Activated effector memory CD4-positive, alpha-beta T cell treated with anti-CD3 and anti-CD28 coated beads, Interleukin-2, amount 50 U/mL, for 16 hours (primary cell): ENCODE results near the gene PLPP7.
"Not testable (repeated sequence)": the region's sequence is repeated elsewhere in the genome, so short reads cannot be mapped to it uniquely, and the experiment has no call there.

Source experiments
- DNase-seq: peaks from one replicate; pipeline ENCODE4 v3.0.0-alpha.2; 2020

Gene PLPP7

DNA sequence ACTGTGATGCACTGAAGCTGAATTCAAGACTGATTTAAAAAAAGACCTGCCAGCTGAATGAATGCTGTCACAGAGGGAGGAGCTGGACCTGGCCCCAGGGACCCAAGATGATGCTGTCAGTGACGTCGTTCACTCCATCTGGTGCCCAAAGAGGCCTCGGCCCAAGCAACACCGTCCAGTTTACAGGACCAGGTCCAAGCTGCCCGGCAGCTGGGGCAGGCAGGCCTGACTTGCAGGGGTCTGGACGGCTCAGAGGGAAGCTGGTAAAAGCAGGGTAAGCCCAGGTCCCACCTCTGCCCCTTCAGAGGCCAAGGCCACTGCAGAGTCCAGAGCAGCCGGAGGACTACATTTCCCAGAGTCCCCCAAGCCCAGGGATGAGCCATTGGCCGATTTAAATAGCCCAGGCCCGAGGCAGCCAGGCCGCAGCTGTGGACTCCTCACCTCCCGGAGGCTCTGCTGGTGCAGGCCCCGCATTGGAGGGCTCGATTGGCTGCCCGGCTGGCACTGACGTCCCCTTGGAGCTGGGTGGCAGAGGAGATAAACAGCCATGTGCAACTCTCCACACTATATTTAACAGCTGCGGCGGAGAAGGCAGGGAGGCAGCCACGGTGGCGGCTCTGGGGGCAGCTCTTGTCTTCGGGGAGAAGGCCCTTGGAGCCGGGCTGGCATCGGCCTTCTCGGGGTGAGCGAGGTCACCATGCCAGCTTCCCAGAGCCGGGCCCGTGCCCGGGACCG, at the start of gene PLPP7:
PLPP7 (plus strand) TSS at position 423 of the 735 bp plus-strand sequence; CDS start at position 698, 275 bp downstream.
- DNase-seq = no peak

DNA sequence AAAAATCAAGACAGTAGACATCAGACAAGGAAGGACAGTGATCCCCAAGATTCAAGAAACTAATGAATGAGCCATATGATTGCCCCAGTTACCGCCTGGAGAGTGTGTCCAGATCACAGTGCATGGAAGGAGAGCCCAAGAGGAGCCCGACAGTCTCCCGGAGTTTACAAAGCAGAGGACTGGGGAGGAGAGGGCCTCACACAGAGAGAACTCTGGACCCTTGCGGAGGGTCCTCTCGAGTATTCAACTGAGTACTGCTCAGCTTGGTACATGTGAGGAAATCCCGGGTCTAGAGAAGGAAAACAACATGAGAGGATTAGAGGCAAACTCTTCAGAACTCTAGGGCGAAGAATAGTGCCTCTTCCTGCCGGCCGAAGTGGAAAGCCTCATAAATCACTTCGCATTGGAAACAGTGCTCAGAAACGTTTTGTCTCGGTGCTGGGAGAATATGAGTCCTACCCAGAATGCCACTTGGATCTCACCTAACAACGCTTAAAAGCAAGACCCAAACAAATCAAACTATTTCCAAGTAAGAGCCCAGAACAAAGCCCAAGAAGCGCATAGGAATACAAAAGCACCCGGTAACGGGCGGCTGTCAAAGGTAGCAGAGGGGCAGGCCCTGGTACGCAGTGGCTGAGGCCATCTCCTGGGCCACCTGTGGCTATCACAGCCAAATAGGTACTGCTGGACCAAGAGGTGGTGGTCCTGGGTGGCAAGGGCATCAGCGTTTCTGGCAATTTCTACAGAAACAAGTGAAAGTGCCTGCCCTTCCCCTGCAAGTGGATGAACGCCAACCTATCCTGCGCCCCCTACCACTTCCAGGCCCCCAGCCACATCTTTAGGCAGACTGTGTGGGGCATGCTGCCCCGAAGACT, 49.2 kb upstream of the PLPP7 start:
- DNase-seq = no peak

DNA sequence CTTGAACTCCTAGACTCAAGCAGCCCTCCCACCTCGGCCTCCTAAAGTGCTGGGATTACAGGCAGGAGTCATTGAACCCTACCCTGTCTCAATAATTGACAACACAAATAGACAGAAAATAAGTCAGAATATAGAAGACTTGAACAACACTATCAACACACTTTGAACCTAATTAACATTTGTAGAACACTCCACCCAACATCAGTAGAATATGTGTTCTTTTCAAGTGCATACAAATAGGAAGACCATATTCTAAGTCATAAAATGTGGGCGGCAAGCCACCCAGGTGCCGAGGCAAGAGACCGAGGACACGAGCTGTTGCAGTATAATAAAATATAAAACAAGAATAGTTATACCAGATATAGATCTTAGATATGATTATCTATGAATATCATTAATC, 45.2 kb upstream of the PLPP7 start:
- DNase-seq = not testable (repeated sequence)

DNA sequence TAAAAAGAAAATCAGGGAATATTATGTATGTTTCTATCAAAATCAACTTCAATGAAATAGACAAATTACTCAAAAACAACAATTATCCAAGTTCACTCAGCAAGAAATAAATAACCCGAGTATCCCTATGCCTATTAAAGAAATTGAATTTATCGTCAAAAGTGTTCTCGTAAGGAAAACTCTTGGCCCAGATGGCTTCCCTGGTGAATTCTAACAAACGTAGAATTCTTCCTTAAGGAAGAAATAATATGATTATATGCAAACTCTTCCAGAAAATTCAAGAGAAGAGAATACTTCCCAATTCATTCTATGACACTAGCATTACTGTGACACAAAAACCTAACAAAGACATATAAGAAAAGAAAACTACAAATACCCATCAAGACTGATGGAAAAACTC, 42.9 kb upstream of the PLPP7 start:
- DNase-seq = no peak

DNA sequence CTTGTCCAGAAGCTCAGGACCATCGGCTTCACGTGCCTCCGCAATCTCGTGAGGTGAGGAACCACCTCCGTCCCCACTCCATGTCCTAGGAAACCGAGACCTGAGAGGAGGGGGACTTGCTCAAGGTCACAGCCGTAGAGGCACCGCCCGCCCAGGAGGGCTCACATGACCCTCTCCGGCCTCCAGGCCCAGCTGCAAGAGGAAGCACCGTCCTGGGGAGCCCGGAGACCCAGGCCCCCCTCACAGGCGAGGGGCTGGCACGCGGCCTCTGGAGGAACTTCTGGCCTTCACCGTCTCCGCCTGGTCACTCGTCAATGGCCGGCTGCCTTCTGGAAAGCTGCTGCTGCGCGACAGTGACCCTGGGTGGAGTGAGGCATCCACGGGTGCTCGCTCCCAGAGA, 37.4 kb upstream of the PLPP7 start:
- no peak for DNase-seq

DNA sequence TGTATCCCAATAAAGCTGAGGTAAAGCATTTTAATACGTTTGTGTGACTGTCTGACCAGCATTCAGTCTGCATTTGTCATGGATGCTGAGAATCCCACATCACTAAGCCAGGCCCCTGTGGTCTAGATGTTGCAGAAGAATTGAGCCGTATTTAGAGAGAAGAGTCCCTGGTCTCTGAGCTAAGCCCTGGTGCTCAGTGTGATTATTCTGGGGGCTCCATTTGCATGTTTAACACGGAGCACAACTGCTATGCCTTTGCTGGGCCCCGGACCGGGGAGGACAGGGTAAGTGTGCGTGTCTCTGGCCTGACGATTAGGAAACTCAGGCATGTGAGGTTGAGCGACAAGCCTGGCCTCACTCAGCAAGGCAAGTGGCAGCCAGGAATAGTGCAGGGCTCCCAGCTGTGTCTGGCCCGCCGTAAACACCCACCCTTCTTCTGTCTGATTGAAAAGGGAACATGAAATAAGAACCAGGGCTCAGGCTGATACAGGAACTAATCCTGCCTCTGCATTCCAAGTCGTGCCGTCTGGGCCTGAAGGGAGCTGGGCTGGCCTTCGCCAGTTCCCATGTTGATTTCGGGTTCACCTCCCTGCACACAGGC, 35.5 kb upstream of the PLPP7 start:
- no peak for DNase-seq

DNA sequence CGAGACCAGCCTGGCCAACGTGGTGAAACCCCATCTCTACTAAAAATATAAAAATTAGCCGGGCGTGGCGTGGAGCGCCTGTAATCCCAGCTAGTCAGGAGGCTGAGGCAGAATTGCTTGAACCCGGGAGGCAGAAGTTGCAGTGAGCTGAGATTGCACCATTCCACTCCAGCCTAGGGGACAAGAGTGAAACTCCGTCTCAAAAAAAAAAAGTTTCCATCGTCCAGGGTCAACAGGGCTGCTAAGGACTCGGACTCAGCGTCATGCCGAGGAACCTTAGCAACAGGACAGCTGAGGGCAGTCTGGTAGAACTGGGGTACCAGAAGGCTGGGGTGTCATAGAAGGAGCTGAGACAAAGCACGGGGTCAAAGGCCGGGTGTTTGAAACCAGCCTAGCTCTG, 34.9 kb upstream of the PLPP7 start:
- DNase-seq = no peak

DNA sequence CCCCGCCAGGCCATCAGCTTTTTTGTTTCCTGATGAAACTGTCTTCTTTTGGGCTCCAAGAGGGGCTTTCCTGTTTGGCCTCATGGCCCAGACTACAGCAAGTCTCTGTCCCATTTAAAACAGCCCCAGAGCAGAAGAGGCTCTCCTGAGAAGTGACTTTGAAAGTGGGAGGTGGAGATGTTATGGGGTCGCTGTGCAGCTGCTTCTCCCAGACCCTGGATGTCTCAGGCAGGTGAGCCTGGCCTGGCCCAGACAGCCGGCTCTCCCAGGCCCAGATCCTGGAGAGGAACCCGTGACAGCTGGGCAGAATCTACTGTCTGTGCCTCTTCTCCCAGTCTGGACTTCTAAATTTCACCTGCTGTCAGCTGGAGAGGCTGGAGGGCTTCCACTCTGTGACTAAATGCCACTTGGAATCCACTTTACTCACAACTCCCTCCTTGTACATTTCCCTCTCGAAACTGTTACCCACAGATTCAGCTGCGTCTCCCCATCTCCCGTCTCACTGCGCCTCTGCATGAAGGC, 33.8 kb upstream of the PLPP7 start:
- DNase-seq = no peak

DNA sequence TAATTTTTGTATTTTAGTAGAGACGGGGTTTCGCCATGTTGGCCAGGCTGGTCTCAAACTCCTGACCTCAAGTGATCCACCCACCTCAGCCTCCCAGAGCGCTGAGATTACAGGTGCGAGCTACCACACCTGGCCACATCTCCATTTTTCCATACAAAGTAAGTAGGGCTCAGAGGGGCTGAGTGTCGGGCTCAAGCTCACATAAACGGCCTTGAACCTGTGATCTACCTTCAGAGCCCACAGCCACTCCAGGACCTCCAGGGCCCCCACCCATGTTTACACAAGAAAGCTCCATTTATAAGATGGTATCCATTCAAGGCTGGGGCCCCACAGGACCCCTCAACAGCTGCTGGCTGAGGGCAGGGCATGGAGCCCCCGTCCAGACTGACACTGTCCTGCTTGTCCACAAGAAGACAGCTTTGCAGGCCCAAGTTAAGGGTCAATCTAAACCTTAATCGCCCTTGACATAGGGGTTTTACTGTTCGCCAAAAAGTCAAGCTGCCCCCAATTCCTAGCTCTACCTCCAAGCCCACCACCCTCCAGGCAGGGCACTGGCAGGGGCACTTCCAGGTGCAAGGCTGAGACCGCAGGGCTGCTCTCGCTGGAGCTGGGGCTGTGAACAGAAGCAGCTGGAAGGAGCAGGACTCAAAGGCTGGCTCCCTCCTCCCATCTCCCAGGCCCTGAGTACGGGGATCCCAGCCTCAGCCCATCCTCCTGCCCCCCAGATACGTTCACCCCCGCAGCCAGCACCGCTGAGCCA, 32.1 kb upstream of the PLPP7 start:
- DNase-seq = no peak

DNA sequence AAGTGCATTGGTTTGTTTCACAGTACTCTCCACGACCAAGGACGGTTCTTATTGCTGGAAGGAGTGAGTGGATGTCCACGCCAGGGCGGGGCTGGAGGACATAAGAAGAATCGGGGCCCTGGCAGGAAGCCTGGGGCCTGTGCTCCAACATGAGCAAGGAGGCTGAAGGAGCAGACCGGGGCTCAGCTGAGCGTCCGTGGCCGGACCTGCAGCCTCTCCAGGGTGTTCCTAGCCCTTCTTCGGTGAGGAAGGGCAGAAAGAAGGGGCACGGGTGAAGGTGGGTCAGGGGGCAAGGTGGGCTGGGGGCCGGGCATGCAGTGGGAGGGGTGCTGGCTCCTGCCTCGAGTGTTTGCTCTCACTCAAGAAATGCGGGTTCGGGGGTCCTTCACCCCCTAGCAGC, 31.3 kb upstream of the PLPP7 start:
- DNase-seq = no peak

DNA sequence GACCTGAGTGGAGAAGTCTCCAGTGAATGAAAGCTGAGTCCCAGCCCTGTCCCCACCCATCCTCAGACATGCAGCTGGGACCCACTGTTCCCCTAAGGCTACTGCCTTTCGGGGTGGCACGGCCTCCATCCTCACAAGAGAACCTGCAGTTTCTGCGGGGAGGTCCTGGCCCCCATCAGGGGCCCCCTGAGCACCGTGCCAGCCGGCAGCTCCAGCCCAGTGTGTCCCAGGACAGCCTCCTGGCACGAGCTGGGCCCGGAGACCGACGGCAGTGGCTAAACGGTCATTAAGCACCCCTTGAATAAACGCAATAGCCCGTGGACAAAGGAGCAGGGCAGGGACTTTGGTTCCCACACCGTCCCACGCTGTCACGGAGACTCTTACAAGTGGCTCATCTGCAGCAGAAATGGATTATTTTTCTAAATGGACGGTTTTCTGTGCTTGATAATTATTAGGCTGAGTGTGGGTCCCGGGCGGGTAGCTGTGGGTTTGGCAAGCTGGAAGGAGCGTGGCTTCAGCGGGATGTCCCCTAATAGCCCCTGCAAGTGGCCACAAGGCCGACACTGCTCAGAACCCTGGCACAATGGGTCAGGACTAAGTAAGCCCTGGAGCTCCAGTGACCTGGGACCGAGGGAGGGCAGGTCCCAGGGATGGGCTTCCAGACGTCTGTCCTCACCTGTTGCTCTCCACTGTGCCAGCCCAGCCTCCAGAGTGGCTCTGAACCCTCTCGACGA, 30.7 kb upstream of the PLPP7 start:
- DNase-seq = no peak

DNA sequence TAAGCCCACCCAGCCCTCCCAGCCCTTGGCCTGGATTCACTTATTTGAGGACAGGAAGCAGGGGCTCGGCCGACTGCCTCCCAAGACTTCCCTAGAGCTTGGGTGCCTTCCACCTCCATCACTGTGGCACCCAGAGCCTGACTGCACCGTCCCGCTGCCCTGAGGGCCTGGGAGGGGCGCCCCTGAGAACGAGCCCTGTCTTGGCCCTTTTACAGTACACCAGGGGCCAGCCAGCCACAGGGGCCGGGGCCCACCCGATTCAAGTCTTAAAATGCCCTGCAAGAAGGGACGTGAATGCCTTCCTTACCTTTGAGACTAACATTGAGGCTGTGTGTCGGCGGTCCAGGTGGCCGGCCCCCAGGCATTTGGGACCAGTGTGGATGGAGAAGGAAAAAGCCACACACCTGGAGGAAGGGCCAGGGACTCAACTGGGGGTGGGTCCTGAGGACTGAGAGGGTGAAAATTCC, 30.1 kb upstream of the PLPP7 start:
- DNase-seq = no peak

DNA sequence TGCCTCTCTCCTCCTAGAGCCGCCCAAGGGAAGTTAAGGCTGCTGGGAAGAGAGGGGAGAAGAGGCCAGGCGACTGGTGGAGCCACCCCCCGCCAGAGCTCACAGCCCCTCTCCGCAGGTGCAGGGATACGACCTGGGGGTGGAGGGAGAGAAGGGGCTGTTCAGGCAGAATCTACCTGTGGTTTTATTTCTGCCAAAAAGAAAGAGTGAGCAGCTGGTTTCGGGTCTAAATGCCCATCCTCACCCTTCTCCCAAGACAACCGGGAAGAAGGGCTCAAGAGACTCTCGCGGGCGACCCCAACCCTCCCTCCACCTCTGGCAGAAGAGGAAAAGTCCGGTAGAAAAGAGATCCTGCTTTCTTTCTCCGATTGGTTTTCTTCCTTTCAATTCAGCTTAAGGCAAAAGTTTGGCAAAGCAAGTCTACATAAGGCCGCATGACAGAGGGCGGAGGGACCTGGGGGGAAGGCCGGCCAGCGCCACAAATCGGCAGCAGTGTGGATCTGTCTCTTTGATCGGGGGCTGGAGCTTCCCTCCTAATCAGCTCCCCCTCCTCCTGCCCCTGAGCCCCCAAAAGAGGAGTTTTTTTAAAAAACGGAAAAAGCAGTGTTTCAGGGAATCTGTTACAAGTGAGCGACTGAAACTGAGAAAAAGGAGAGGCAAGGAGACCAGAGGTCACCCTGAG, 29.5 kb upstream of the PLPP7 start:
- no peak for DNase-seq

DNA sequence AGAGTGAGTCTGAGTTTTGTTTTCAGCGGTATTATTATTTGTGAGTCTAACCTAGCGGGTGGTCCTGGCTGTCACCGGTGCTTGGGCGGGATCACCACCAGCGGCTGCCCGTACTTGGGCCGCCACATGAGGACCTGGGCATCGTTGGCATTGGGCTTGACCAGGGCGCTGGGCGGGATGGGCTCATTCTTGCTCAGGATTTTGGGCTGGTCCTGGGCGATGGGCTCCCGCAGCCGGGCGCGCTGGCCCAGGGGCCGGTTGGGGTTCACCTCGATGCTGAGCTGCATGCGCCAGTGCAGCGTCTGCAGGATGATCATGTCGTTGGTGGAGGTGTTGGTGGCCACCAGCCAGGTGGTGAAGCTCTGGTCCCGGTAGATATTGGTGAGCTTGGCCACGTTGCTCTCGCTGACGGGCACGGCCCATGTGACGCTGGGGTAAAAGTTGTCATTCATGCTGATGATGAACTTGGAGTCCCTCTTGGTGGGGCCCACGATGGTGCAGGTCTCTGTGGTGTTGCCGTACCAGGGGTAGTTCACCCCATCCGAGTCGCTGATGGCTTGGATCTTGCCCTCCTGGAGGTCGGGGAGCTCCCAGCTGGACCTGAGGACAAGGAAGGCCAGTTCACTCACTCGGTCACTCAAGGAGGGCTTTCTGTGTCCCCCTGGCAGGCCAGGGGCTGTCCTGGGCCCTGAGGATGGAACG, 28.6 kb upstream of the PLPP7 start:
- no peak for DNase-seq

DNA sequence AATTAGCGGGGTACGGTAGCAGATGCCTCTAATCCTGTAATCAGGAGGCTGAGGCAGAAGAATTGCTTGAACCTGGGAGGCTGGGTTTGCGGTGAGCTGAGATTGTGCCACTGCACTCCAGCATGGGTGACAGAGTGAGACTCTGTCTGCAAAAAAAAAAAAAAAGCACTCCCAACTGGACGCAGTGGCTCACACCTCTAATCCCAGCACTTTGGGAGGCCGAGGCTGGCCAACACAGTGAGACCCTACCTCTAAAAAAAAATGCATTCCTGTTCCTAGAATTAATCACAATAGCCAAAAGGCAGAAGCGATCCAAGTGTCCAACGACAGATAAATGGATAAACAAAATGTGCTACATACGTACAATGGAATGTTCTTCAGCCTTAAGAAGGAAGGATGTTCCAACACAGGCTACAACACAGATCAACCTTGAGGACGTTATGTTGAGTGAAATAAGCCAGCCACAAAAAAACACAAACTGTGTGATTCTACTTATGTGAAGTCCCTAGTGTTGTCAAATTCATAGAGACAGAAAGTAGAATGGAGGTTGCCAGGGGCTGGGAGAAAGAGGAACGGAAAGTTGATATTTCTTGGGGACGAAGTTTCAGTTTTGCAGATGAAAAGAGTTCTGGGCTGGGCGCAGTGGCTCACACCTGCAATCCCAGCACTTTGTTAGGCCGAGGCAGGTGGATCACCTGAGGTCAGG, 27.0 kb upstream of the PLPP7 start:
- peak; percentile 48 for DNase-seq

DNA sequence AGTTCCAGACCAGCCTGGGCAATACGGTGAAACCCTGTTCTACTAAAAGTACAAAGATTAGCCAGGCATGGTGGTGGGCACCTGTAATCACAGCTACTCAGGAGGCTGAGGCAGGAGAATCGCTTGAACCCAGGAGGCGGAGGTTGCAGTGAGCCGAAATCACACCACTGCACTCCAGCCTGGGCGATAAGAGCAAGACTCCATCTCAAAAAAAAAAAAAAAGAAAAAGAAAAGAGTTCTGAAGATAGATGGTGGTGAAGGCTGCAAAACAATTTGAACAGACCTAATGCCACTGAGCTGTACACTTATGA, 26.5 kb upstream of the PLPP7 start:
- DNase-seq = not testable (repeated sequence)

DNA sequence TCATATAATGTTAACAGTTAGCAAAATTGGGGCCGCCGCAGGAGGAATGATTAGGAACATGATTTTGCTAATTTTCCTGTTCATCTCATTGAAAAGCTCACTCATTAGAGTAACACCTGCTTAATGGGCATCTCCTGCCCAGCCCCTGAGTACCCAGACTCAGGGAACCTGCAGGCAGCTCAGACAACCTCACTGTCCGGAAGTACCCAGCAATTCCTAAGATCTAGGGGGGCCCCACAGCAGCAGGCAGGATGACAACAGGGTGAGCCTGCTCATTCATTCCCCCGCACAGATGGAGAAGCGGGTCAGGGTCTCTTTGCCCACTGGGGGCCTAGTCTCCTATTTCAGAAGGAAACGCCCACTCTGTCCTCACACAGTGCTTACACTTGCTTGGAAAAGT, 25.8 kb upstream of the PLPP7 start:
- no peak for DNase-seq

DNA sequence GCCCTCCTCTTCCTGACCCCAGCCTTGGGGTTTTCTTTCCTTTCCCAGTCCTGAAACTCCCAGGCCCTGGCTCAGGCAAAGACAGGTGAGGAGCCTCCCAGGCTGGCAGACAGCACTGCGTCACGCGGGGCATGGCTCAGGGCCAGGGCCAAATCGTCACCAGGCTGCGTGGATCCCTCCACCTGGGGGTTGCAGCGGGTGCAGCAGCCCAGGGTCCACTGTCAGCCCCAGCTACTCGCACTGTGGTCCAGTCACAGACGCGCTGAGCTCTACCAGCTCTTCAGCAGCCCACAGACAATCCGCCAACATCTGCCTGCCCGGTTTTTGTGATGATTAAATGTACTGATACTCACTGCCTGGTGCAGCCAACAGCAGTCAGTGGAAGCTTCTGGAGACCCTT, 25.3 kb upstream of the PLPP7 start:
- peak; percentile 74 for DNase-seq

DNA sequence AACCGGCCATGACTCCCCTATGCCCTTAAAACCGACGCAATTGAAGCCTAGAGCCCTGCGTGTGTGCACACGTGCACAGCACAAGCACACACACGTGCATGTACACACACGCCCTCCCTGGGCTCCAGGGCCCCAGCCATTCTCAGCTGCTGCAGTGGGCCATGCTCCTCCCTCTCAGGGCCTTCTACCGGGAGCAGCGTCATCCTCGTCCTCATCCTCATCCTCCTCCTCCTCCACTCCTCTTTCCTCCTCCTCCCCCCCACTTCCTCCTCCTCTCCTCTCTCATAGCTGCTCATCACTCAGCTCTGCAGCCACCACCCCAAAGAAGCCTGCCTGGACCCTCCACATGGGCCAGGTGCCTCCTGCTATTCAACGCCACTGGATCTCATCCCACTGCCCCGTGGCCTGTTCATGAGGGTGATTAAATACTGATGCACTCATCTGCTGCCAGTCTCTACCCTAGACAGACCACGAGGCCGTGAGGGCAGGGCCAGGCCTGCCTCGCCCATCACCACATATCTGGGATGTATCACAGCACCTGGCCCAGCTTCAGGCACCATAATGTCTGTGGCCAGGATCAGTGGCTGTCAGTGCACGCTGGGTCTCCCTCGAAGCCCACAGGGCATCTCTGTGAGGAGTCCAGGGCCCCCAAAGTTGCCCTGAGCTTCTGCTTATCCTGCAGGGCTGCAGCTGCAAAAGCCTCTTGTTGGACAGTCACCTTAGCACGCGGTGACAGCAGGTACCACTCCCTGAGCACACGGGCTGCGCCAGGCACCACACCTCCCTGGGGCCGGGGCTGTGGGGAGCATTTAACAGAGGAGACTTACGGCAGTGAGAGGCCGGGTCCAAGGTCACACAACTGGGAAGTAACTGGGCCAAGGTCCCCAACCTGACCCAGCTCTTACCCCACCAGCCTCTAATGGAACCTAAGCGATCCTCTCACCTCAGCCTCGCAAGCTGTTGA, 23.0 kb upstream of the PLPP7 start:
- DNase-seq = peak; percentile 78
